Measurements from ENCODE around the gene PLA2R1. TPM values are rescaled to one million over a fixed set of nuclear protein-coding genes. Genes with fewer than 3 reads are reported as not detected.

Gene PLA2R1
- total RNA-seq, 3 donors from 2014 or later (not counting 1 experiment from before 2014, with no cell fraction given), result not detected

- H3K9me3 ChIP-seq (ENCODE audit: control insufficient read depth, insufficient read depth, low read length), result no peaks in the 10 kb centered on the region
- intact Hi-C loops (cut with micrococcal nuclease), result no loop called here
- H3K27me3 ChIP-seq (ENCODE audit: control insufficient read depth, insufficient read depth, low read length), result no peaks in the 10 kb centered on the region
- DNase-seq (no peak), ATAC-seq (no peak)
- no peaks in the 10 kb centered on the region for H3K4me1 ChIP-seq (ENCODE audit: control insufficient read depth, insufficient read depth, low read length)
- H3K27ac Mint-ChIP-seq, result no peak overlapping the region
- no peaks in the 10 kb centered on the region for H3K36me3 Mint-ChIP-seq
- TF ChIP-seq CTCF (IDR thresholded peaks at IDR 0.05), result no peak
- 89% methylated on average over 3 of the region's 3 CpGs for WGBS (ENCODE audit: insufficient coverage)
- H3K36me3 ChIP-seq (ENCODE audit: control insufficient read depth, insufficient read depth, low read length), result no peaks in the 10 kb centered on the region
- peaks cover 10 to 15% of the 10 kb centered on the region in 2 donors for H3K27me3 Mint-ChIP-seq (ENCODE audit: low read depth in 2 of 2)
- H3K9me3 Mint-ChIP-seq, result no peaks in the 10 kb centered on the region
- H3K4me1 Mint-ChIP-seq, result no peaks in the 10 kb centered on the region
- no peak overlapping the region for H3K4me3 ChIP-seq (ENCODE audit: low read length)
- H3K27ac ChIP-seq (ENCODE audit: low read length), result no peak overlapping the region
- H3K4me3 Mint-ChIP-seq, result no peak overlapping the region
Observed at GRCh38 chr2:160051371-160051800, 11.0 kb downstream of the PLA2R1 start.

GRCh38 chr2:160050147-160050546, 12.3 kb downstream of the PLA2R1 start:
- ATAC-seq, result no peak
- H3K27ac Mint-ChIP-seq, result no peak overlapping the region
- Histone ChIP-seq H3K36me3 (ENCODE audit: control insufficient read depth, insufficient read depth, low read length) (no peaks in the 10 kb centered on the region), H3K4me3 (ENCODE audit: low read length) (no peak overlapping the region), H3K27me3 (ENCODE audit: control insufficient read depth, insufficient read depth, low read length) (no peaks in the 10 kb centered on the region), H3K9me3 (ENCODE audit: control insufficient read depth, insufficient read depth, low read length) (no peaks in the 10 kb centered on the region), H3K4me1 (ENCODE audit: control insufficient read depth, insufficient read depth, low read length) (no peaks in the 10 kb centered on the region), H3K27ac (ENCODE audit: low read length) (no peak overlapping the region)
- H3K36me3 Mint-ChIP-seq, result no peaks in the 10 kb centered on the region
- 100% methylated on average over 1 of the region's 3 CpGs for WGBS (ENCODE audit: insufficient coverage)
- H3K27me3 Mint-ChIP-seq (ENCODE audit: low read depth in 2 of 2), result peaks cover 10 to 13% of the 10 kb centered on the region in 2 donors
- no peak for TF ChIP-seq CTCF (IDR thresholded peaks at IDR 0.05)
- intact Hi-C loops (cut with micrococcal nuclease), result no loop called here
- H3K4me3 Mint-ChIP-seq, result no peak overlapping the region
- no peaks in the 10 kb centered on the region for H3K4me1 Mint-ChIP-seq
- no peaks in the 10 kb centered on the region for H3K9me3 Mint-ChIP-seq
- DNase-seq, result no peak

GRCh38 chr2:160045703-160046210, 16.7 kb downstream of the PLA2R1 start:
- no peak for TF ChIP-seq CTCF (IDR thresholded peaks at IDR 0.05)
- DNase-seq (no peak), ATAC-seq (no peak)
- intact Hi-C loops (cut with micrococcal nuclease), result no loop called here
- H3K4me1 Mint-ChIP-seq, result no peaks in the 10 kb centered on the region
- H3K36me3 Mint-ChIP-seq, result no peaks in the 10 kb centered on the region
- no peak overlapping the region for H3K27ac Mint-ChIP-seq
- H3K27me3 Mint-ChIP-seq (ENCODE audit: low read depth in 2 of 2), result peaks cover 6 to 8% of the 10 kb centered on the region in 2 donors
- Histone ChIP-seq H3K4me3 (ENCODE audit: low read length) (no peak overlapping the region), H3K9me3 (ENCODE audit: control insufficient read depth, insufficient read depth, low read length) (no peaks in the 10 kb centered on the region), H3K4me1 (ENCODE audit: control insufficient read depth, insufficient read depth, low read length) (no peaks in the 10 kb centered on the region), H3K27ac (ENCODE audit: low read length) (no peak overlapping the region), H3K36me3 (ENCODE audit: control insufficient read depth, insufficient read depth, low read length) (no peaks in the 10 kb centered on the region), H3K27me3 (ENCODE audit: control insufficient read depth, insufficient read depth, low read length) (no peaks in the 10 kb centered on the region)
- no peak overlapping the region for H3K4me3 Mint-ChIP-seq
- no peaks in the 10 kb centered on the region for H3K9me3 Mint-ChIP-seq
- WGBS (ENCODE audit: insufficient coverage), result 81% methylated on average over 7 of the region's 7 CpGs

GRCh38 chr2:160044728-160045127, 17.7 kb downstream of the PLA2R1 start:
- no peaks in the 10 kb centered on the region for H3K36me3 ChIP-seq (ENCODE audit: control insufficient read depth, insufficient read depth, low read length)
- Mint-ChIP-seq H3K27ac (no peak overlapping the region), H3K4me3 (no peak overlapping the region), H3K9me3 (no peaks in the 10 kb centered on the region), H3K27me3 (ENCODE audit: low read depth in 2 of 2) (peaks cover 6 to 9% of the 10 kb centered on the region in 2 donors), H3K4me1 (no peaks in the 10 kb centered on the region), H3K36me3 (no peaks in the 10 kb centered on the region)
- H3K4me1 ChIP-seq (ENCODE audit: control insufficient read depth, insufficient read depth, low read length), result no peaks in the 10 kb centered on the region
- no peak overlapping the region for H3K4me3 ChIP-seq (ENCODE audit: low read length)
- intact Hi-C loops (cut with micrococcal nuclease), result no loop called here
- H3K27ac ChIP-seq (ENCODE audit: low read length), result no peak overlapping the region
- H3K27me3 ChIP-seq (ENCODE audit: control insufficient read depth, insufficient read depth, low read length), result no peaks in the 10 kb centered on the region
- TF ChIP-seq CTCF (IDR thresholded peaks at IDR 0.05), result no peak
- DNase-seq (no peak), ATAC-seq (no peak)
- no peaks in the 10 kb centered on the region for H3K9me3 ChIP-seq (ENCODE audit: control insufficient read depth, insufficient read depth, low read length)
- WGBS (ENCODE audit: insufficient coverage), result 92% methylated on average over 8 of the region's 8 CpGs
